Transverse colon (tissue), 4 donors: ENCODE results near the gene BBX. TPM values are rescaled to one million over a fixed set of nuclear protein-coding genes. Genes with fewer than 3 reads are reported as not detected.

Experiments
- DNase-seq: peaks from one replicate; pipeline ENCODE4 v3.0.0-alpha.2; 2019
- H3K27ac ChIP-seq, 4 donors: fragments of 200-600 bp; sonication (generic); 2 replicates each; pipeline ENCODE4 v1.5.1; 2016 to 2018; ENCODE audit warnings: inconsistent platforms in 4 of 4
- H3K27me3 ChIP-seq: fragments of 200-600 bp; sonication (generic); 2 replicates; pipeline ENCODE4 v1.5.1; 2017; ENCODE audit warnings: inconsistent platforms
- H3K36me3 ChIP-seq, 4 donors: fragments of 200-600 bp; sonication (generic); 2 replicates each; pipeline ENCODE4 v1.5.1; 2017 to 2019; ENCODE audit warnings: inconsistent platforms in 4 of 4
- H3K4me1 ChIP-seq, 4 donors: fragments of 200-600 bp; sonication (generic); 2 replicates each; pipeline ENCODE4 v1.5.1; 2017 to 2020; ENCODE audit warnings: inconsistent platforms in 4 of 4
- H3K4me3 ChIP-seq, 4 donors: fragments of 200-600 bp; sonication (generic); 1 replicate in 1 of 4; 2 replicates in 3 of 4; pipeline versions ENCODE4 v1.5.1 to v1.6.1; 2017 to 2019; ENCODE audit warnings: inconsistent platforms in 4 of 4
- H3K9me3 ChIP-seq, 2 donors: fragments of 200-600 bp; sonication (generic); 2 replicates each; pipeline ENCODE4 v1.5.1; 2017 to 2019; ENCODE audit warnings: inconsistent platforms in 2 of 2
- EP300 ChIP-seq: sonication (generic); formaldehyde crosslinking; IDR thresholded peaks from one replicate; pipeline ENCODE4 v1.6.1; 2017; ENCODE audit warnings: antibody characterized with exemption, low read depth
- POLR2A ChIP-seq: fragments of 450-650 bp; IDR thresholded peaks from one replicate; pipeline ENCODE4 v1.6.1; 2016; ENCODE audit warnings: antibody characterized with exemption, mild to moderate bottlenecking, moderate library complexity
- POLR2AphosphoS5 ChIP-seq, 3 donors: sonication (generic); formaldehyde crosslinking; IDR thresholded peaks; one replicate each; pipeline ENCODE4 v1.6.1; 2016; ENCODE audit warnings: antibody characterized with exemption in 3 of 3
- WGBS, 2 donors: methylation state at CpG; one replicate each; pipeline ENCODE4 v1.1.5; 2018; ENCODE audit warnings: low coverage in 1 of 2; 5-methylcytosine and 5-hydroxymethylcytosine counted together
- in situ Hi-C, 4 donors: fragments of 200-750 bp; cut with MboI; loops; one replicate each; pipeline versions ENCODE4 v1.15.0 to v1.15.1; 2017; ENCODE audit warnings: low sequenced_read_pairs in 3 of 4, low pct_ligation_motif_present in 1 of 4, low pct_unique_long_range_greater_than_20kb in 1 of 4
- intact Hi-C: fragments of 100-400 bp; cut with DNase I; formaldehyde crosslinking; loops from one replicate; pipeline ENCODE4 v1.15.1; 2023; ENCODE audit warnings: low total_unique reads
- total RNA-seq, 4 donors: library from RNA; depleted of rRNA; stranded (reverse); fragments of >200 nt; gene quantifications; one replicate each; pipeline ENCODE4 v1.1.0, GENCODE V29; 2016
- TF ChIP-seq, protein P1 (sequence below), 5 experiments: fragments of 200-600 bp in 3 of 5; fragments of 450-650 bp in 2 of 5; sonication (generic) in 3 of 5; IDR thresholded peaks; 1 replicate in 2 of 5; 2 replicates in 3 of 5; pipeline ENCODE4 v1.5.1; 2016 to 2017; ENCODE audit warnings: antibody characterized with exemption in 5 of 5, inconsistent platforms in 3 of 5, mild to moderate bottlenecking in 2 of 5, moderate library complexity in 1 of 5

Gene BBX
- total RNA-seq, 4 donors from 2014 or later: 22.5 to 39.6 (median 33.1) TPM

DNA sequence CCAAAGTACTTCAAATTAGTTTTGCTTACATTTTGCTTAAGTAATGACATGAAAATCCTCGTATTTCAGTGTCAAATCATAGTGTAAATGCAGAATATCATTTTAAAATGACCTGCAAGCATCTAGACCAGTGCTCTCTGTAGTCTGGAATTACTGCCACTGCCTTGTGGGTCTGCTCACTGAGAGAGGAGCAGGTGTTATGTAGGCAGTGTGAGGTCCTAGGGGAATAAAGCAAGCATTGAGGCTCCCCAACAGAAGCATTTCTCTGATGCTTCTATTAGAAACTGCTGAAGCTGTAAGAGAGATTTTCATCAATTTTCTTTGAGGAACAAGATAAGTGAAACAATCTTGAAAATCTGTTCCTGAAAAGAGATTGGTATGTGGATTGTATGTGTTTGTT, 253.2 kb downstream of the BBX start:
- WGBS, 2 donors: 95 to 100% methylated on average over 1 of the region's 1 CpG
- no peak for TF ChIP-seq EP300
- no peak for TF ChIP-seq POLR2A
- no peak for TF ChIP-seq POLR2AphosphoS5 (IDR thresholded peaks at IDR 0.05)
- Histone ChIP-seq H3K27ac (no peak overlapping the region), H3K4me3 (no peak overlapping the region), H3K27me3 (no peaks in the 10 kb centered on the region), H3K36me3 (peaks cover 0 to 24% (median 5%) of the 10 kb centered on the region in 4 donors), H3K9me3 (no peaks in the 10 kb centered on the region), H3K4me1 (no peaks in the 10 kb centered on the region)
- no peak for DNase-seq
- intact Hi-C loops: no loop called here
- in situ Hi-C loops: no loop called here

DNA sequence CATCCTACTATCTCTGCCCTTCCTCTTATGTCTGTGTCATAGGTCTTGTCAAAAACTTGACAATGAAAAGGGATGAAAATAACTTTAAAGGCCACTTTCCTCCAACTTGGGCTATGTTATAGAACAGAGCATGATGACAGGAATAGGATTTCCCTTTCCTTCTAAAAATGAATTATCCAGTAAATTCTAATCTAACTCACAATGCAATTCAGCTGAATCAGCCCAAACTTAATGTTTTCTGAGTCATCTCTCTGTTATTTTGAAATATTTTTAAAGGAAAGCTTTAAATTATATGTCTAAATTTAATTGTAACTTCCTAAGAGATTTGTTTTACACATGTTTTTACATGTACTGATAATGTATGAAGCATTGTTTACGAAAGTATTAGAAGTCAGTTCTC, 258.5 kb downstream of the BBX start:
- intact Hi-C loops (no loop called here), in situ Hi-C loops (no loop called here)
- peaks cover 0 to 12% (median 4%) of the 10 kb centered on the region in 4 donors for H3K36me3 ChIP-seq
- no peak overlapping the region for H3K4me3 ChIP-seq
- H3K4me1 ChIP-seq: no peaks in the 10 kb centered on the region
- no peak for DNase-seq
- TF ChIP-seq, protein P1, sequence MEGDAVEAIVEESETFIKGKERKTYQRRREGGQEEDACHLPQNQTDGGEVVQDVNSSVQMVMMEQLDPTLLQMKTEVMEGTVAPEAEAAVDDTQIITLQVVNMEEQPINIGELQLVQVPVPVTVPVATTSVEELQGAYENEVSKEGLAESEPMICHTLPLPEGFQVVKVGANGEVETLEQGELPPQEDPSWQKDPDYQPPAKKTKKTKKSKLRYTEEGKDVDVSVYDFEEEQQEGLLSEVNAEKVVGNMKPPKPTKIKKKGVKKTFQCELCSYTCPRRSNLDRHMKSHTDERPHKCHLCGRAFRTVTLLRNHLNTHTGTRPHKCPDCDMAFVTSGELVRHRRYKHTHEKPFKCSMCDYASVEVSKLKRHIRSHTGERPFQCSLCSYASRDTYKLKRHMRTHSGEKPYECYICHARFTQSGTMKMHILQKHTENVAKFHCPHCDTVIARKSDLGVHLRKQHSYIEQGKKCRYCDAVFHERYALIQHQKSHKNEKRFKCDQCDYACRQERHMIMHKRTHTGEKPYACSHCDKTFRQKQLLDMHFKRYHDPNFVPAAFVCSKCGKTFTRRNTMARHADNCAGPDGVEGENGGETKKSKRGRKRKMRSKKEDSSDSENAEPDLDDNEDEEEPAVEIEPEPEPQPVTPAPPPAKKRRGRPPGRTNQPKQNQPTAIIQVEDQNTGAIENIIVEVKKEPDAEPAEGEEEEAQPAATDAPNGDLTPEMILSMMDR (IDR thresholded peaks at IDR 0.05): no peak
- TF ChIP-seq POLR2A: no peak
- no peak for TF ChIP-seq EP300
- no peak for TF ChIP-seq POLR2AphosphoS5 (IDR thresholded peaks at IDR 0.05)
- H3K27ac ChIP-seq: no peak overlapping the region
- H3K9me3 ChIP-seq: no peaks in the 10 kb centered on the region
- 94 to 100% methylated on average over 1 of the region's 1 CpG for WGBS, 2 donors
- no peaks in the 10 kb centered on the region for H3K27me3 ChIP-seq

DNA sequence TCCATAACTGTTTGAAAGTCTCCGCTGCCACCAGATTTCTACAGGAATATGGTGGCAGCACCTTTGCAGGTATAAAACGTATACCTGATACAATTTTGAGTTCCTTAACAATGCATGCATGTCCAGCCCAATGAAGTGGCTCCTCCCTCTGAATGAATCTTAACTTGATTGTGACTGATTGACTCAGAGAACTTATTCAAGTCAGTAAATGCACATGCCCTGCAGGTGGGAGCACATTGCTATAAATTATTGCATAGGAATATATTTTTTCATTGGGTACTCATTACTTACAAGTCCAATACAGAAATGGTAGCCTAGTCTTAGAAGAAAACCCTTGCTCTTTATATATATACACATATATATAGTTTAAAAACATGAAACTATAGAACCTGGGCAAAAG, 259.3 kb downstream of the BBX start:
- in situ Hi-C loops (no loop called here), intact Hi-C loops (no loop called here)
- no peak overlapping the region for H3K27ac ChIP-seq
- H3K9me3 ChIP-seq: no peaks in the 10 kb centered on the region
- H3K4me3 ChIP-seq: no peak overlapping the region
- 98% methylated on average over 2 of the region's 2 CpGs; no CpG with 5 or more reads in 1 of the 2 donors for WGBS, 2 donors
- peaks cover 0 to 12% (median 4%) of the 10 kb centered on the region in 4 donors for H3K36me3 ChIP-seq
- TF ChIP-seq POLR2A (no peak), EP300 (no peak), POLR2AphosphoS5 (IDR thresholded peaks at IDR 0.05) (no peak)
- TF ChIP-seq, protein P1 (IDR thresholded peaks at IDR 0.05): no peak
- no peaks in the 10 kb centered on the region for H3K27me3 ChIP-seq
- no peaks in the 10 kb centered on the region for H3K4me1 ChIP-seq
- DNase-seq: no peak

DNA sequence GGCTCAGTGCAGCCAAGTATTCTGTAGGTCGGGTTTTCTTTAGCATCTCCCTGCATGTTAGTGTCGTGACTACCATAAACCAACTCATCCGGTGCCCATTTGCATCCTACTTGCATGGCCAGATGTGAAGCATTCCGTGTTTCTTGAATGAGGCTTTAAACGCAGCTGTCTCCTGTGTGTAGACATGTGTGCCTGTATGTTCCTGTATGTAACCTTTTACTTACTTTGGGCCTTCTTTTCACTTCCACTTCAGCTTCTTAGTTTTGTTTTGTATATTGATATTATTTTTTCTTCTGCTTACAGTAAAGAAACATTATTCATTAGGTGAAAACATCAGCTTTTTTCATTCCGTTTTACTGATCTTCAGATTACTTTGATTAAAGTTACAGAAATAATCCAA, 267.9 kb downstream of the BBX start:
- 90 to 96% methylated on average over 6 of the region's 6 CpGs for WGBS, 2 donors
- Histone ChIP-seq H3K27ac (no peak overlapping the region), H3K36me3 (peaks cover 0 to 2% (median 0%) of the 10 kb centered on the region in 4 donors), H3K4me1 (no peaks in the 10 kb centered on the region), H3K9me3 (no peaks in the 10 kb centered on the region), H3K27me3 (no peaks in the 10 kb centered on the region), H3K4me3 (no peak overlapping the region)
- in situ Hi-C loops: no loop called here
- intact Hi-C loops: no loop called here
- TF ChIP-seq POLR2AphosphoS5 (IDR thresholded peaks at IDR 0.05): no peak
- DNase-seq: no peak

DNA sequence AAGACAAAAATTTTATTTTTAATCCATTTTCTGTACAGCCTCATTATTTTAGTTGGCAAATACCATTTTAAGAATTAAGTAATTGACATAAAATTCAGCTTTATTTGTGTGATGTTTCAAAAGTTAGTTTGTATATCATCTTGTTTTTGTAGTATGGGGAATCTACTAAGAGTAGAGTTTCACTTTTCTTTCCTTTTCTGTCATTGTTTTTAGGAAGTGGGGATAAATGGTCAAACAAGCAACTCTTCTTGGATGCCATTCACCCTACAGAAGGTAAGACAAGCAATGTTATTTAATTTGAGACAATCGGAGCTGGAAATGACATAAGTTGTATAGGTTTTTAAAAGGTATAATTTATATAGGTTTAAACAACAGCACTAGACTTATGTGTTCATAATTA, 268.3 kb downstream of the BBX start:
- H3K4me3 ChIP-seq: no peak overlapping the region
- no peak for TF ChIP-seq EP300
- TF ChIP-seq, protein P1 (IDR thresholded peaks at IDR 0.05): no peak
- no peak for TF ChIP-seq POLR2AphosphoS5 (IDR thresholded peaks at IDR 0.05)
- no peak for TF ChIP-seq POLR2A
- in situ Hi-C loops: no loop called here
- H3K36me3 ChIP-seq: peaks cover 0 to 2% (median 0%) of the 10 kb centered on the region in 4 donors
- no peaks in the 10 kb centered on the region for H3K9me3 ChIP-seq
- no peaks in the 10 kb centered on the region for H3K4me1 ChIP-seq
- no peaks in the 10 kb centered on the region for H3K27me3 ChIP-seq
- DNase-seq: no peak
- WGBS, 2 donors: 86 to 93% methylated on average over 1 of the region's 1 CpG
- intact Hi-C loops: no loop called here
- H3K27ac ChIP-seq: no peak overlapping the region
